CD4-positive, alpha-beta T cell treated with Interleukin-6 at 100 ng/mL for 8 hours (primary cell): ENCODE measurements around the gene SPDL1.
A peak's percentile ranks its signal among the peaks of the same experiment; 100 is the strongest.

Experiments used
- DNase-seq: peaks from one replicate; pipeline ENCODE4 v3.0.0-alpha.2; 2020; ENCODE audit warnings: mixed read lengths, low spot score

SPDL1 gene, protein sequence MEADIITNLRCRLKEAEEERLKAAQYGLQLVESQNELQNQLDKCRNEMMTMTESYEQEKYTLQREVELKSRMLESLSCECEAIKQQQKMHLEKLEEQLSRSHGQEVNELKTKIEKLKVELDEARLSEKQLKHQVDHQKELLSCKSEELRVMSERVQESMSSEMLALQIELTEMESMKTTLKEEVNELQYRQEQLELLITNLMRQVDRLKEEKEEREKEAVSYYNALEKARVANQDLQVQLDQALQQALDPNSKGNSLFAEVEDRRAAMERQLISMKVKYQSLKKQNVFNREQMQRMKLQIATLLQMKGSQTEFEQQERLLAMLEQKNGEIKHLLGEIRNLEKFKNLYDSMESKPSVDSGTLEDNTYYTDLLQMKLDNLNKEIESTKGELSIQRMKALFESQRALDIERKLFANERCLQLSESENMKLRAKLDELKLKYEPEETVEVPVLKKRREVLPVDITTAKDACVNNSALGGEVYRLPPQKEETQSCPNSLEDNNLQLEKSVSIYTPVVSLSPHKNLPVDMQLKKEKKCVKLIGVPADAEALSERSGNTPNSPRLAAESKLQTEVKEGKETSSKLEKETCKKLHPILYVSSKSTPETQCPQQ

DNA sequence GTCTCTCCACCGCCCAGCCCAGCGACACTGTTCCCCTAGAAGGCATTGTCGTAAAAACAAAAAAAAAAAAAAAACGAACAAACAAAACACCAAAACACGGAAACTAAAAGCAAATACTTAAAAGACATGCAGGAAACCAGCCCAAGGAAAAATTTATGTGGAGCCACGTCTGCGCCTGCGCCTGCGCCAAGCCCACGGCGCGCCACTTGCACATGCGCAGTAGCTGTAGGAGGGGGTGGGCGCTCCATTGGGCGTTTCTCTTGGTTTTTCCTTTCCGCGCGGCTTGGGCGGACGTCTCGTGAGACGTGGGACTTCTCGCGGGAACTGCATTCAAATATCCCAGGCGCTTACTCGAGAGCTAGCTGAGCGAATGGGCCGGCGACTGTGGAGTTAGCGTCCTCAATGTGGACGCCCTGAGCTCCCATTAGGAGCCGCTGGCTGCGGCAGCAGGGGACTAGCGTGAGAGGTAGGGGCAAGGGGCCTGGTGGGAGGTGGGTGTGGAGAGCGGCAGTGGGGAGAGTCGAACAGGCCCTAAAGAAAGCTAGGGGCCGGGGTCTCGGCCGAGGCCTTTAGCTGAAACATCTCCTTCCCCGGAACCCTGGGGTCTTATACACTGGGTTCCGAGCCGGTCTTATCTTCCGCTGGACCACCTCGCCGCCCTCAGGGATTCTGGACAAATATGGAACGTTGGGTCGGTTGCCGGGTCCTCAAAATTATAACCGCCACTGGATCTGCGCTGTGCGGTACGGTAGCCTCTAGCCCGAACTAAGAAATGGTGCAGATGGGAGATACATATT is at the start of gene SPDL1:
Gene SPDL1 (plus strand): TSS at position 350 of the 797 bp plus-strand sequence. CDS start 4,644 bp downstream, outside the sequence.
- DNase-seq = peak; percentile 94

DNA sequence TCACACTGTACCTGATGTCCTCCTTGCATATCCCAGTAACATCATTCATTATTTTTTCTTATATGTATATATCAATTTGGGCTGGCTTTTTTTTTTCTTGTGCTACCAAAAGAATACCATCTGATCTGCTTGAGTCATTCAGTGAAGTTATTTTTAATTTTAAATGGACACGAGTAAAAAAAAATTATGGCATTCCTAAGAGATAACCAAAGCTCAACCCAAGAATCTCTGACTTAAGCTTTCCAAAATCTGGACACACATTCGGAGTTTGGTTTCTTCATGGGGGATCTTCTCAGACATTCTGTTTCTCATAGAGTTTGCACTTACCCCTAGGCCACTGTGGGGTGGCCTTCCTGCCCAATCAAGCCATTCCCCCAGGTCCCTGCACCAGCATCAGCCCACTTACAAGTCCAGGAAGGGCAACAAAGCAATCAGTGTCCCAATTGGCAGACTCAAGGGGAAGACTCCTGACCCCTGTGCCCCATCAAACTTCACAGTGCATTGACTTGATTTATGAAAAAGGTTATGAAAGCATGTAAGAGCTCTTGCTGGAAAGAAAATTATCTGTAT is 49.2 kb upstream of the SPDL1 start:
- no peak for DNase-seq

DNA sequence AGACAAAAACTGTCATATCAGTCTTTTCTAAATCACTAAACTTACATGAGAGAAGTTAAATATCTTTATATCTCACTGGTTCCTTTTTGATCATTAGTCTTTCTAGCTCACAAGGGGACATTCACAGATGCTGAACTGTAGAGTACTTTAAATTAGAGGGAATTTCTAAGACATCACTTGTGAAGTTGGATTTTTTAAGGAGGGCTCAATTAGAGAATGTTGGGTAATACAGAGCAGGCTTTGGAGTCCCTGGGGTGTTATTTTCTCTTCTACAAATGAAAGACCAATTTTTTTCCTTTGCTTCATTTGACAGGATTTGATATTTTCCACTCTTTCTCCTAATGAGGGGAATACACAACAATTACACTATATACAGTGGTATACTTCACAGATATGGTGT is 48.6 kb upstream of the SPDL1 start:
- DNase-seq = no peak

DNA sequence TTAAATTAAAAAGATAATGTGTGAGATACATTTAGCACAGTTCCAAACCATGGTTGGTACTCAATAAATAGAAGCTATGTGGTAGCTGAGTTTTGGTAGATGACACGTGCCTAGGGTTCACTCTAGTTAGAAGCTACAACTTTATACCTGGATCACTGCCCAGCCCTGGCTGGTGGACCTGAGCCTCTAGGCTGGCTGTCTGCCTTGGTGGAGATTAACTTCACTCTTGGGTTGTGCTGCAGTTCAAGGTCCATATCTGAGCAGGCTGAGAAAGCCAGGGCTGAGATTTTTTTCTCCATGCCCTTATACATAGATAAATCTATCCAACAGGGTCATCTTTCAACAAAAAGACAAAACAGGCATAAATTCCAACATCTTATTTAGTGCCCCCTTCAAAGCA is 44.6 kb upstream of the SPDL1 start:
- DNase-seq = no peak

DNA sequence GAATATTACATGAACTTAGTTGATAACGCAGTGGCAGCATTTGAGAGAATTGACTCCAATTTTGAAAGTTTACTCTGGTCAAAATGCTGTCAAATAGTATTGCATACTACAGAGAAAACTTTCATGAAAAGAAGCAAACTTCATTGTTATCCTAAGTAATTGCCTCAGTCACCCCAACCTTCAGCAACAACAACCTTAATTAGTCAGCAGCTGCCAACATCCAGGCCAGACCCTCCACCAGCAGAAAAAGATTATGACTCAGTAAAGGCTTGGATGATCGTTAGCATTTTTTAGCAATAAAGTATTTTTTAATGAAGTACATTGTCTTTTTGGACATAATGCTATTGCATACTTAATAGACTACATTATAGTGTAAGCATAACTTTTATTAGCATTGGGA is 40.8 kb upstream of the SPDL1 start:
- no peak for DNase-seq

DNA sequence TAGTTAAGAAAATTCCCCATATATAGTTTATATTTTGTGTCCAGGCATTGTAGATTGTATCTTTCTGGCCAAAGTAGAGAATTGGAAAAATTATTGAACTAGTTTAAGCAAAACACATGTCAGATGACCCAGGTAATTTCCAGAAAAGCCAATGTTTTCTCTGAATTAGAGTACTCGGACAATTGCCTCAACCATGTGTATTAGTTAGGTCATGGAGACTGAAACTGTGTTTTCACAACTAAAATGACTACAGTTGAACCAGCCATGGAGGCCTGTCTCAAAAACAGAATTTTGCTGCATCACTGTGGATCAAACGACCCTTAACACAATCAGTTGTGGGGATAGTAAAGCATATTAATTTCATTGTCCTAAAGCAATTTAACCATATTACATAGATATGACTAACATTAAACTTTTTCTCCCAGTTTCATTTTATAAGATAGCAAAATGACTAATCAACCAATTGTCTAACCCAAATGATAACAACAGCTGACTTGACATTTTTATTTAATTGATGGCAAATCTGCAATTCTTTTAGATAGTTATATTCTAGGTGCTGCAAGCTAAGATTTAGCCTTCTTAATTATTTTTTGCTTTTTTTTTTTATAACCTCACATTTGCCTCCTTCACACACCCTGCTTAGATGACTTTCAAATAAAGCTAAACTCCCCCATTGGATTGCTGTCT is 39.2 kb upstream of the SPDL1 start:
- no peak for DNase-seq

DNA sequence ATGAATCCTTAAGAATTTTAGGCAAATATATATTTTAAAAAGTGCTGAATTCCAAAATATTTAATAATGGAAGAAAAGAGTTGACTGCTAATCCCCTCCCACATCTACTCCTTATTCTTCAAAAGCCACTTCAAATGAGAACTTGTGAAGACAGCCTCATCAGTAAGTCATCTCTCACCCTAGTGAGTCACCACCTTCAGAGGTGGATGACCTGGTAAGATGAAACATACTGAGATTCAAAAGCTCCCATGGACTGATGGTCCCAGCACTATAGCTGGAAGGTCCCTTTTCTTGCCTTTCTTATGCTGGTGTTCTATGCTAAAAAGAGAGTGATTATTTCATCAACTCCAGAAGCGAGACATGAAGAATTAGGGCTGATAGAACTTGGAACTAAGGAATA is 37.8 kb upstream of the SPDL1 start:
- DNase-seq = no peak

DNA sequence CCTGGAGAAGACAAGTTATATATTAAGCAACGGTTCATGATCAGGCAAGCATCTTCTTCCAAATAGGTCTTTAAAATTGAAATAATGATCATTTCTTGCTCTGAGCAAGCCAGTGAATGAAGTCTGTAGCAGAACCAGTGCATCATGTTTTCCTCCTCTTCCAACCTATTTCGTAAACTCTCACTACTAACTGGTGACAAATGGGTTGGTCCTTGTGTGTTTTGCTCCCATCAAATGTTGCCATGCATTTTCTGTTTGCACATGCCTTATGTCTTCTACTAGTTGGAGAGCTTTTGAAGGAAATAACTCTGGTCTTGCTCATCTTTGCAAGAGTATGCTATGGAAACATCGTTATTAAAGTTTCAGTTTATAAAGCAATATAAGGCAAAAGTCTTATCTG is 37.2 kb upstream of the SPDL1 start:
- DNase-seq = no peak

DNA sequence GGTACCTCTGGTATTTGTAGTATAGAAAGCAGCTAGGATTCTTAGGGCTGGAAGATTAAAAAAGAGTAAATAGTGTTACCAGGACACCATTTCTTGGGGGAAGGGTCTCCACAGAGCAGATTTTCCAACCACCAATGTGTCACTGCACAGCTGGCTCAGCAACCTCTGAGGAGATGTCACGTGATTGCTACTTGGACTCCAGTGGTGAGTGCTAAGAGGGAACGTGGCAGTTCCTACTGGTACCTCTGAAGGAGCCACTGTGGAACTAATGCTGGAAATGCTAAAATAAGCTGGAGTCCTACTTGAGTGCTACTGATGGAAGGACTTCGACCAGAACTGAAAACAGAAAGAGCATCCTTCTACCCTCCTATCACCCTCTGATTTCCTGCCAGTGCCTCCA is 36.1 kb upstream of the SPDL1 start:
- no peak for DNase-seq

DNA sequence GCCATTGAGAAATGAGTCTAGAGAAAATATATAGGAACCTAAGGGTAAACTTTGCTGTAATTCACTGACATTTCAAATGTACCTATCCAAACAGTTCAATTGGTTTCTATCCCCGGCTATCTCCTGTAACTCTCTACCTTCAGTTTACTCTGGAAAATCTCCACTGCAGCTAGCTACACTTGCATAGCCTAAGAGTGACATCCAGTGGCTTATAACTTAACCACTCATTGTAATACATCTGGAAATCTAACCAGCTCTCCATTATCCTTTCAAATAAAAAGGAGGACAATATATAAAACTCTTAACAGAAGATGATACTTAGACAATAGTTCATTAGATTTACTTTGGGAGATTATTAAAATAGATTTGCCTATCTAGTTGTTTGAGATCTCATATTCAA is 35.3 kb upstream of the SPDL1 start:
- no peak for DNase-seq

DNA sequence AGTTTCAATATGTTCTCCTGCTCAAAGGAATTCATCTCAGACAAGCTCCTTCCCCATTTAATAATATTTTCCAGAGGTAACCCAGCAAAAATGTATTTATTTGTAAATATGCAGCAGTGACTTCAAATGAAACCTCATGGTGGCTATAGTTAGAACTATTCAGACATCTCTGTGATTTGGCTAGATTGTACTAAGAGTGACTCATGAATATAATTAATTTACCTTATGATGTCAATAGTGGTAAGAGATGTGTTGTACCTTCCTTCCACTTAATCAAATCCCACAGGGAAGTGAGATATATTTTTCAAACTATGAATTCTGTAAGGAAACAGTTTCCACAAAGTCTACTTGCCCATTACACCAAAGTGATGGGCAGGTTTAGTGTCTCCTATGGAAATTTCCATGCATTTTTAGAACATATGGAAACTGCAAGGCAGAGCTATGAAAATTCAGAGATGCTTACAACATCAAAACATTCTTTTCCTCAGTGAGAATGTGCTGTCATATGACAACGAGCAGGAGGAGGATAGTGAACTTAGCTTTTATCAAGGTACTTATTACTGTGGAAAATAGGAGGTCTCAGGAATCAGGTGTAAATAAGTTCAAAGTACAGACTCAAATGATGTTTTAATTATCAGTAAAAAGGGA is 34.0 kb upstream of the SPDL1 start:
- DNase-seq = no peak

DNA sequence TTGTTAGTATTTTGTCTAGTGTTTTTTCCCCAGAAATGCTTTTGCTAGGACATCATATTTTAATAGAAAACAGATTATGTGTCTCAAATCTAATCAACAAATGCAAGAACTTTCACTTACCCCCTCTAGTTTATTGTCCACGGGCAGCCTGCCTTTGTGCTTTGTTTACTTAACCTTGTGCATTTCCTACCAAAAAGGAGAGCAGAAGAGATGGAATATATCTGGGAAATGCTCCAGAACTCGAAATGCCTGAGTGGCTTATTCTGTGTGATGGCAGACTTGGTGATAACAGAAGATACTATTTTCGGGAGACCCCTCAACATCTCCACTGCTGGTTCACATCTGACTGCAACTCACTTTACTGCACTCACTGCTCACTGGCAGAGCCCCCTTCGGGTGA is 33.3 kb upstream of the SPDL1 start:
- no peak for DNase-seq

DNA sequence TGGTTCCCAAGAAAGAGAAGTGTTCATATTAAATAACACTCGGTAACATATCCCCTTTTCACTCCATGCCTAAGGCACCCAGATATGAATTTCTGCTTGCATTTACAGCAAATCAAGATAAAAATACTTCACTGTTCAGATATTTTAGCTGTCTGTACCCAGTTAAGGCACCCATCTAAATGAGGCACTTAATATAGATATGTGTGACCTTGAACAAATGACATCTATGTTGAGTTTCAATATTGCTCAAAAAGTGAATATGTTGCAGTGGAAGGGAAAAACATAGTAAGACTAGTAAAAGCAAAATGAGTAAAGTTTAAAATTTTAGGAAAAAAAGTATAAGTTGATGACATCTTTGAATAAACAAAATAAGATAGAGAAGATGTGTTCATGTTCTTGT is 32.4 kb upstream of the SPDL1 start:
- DNase-seq = no peak

DNA sequence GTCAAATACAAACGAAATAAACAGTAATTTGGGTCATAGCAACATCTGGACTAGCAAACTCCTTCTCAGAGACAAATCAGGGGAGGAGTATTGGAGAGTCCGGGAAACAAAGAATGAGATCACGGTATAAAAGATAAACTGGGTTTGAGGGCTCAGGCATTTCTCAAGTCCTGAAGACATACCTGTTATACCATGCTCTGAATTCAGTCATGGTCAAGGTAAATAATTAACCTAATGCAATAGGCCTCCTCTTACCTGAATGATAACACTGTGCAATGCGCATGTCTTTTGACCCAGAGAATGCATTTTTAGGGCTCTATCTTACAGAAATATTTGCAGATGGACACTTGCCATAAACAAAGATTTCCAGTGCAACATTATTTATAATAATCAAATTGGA is 31.9 kb upstream of the SPDL1 start:
- DNase-seq = no peak

DNA sequence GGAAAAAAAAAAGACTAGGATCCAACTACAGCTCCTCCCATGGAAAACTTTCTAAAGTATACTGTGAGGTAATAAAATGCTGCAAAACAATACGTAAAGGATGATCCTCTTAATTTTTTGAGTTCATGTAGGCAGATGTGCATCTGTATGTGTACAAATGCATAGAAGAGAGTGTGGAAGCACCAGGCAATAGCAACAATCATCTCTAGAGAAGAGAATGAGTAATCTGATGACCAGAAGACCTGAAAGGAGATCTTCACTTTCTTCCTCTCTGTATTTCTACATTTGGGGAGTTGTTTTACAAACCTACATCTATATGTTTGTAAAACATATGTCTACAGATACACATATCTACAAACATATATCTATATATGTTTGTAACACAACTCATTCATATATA is 29.3 kb upstream of the SPDL1 start:
- DNase-seq = no peak

DNA sequence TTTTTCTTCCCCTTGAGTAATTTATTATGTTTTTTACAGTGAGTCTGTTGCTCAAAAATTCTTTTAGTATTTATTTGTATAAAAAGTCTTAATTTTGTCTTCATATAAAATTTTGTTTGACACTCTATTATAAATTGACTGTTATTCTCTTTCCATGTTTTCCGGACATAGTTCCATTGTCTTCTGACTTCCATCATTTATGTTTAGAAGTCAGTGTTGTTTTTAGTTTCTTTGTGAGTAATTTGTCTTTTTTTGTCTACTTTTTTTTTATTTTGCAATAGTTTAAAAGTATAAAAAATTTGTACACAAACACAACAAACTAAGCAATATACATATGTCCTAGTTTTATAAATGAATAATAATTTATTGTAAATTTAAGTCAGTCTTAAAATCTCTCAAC is 25.7 kb upstream of the SPDL1 start:
- no peak for DNase-seq

DNA sequence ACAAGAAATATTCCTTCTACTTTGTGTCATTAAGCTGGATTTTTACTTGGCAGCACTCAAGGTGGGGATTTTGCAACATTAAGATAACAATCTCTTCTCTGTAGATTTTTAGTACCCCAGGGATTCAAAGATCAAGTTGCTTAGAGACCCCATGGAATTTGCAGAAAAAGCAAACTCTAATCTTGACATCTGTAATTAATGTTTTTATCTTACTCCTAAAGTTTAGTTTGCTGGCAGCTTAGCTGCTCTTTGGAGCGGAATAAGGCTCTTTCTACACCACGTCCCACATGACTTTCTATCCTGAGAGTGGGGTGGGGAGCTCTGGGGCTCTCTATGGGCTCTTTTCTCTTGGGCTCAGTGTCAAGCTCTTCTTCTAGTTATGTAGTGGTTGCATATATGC is 21.7 kb upstream of the SPDL1 start:
- DNase-seq = no peak

DNA sequence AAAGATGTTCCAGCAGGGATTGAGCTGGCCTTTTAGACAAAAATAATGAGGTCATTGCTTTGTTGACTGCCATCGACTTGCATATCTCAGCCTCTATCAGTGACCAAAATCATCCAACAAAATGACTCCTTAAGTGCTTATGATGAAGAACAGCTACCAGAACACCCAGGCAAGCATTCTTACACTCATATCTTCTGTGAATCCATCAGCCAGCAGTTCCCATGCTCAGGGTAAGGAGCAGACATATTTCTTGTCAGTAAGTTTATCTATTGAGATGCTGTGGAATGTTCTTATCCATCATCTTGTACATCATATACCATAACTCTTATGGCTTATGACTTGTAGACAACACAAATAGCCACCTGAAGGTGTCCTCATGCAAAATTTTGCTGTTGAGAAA is 20.2 kb upstream of the SPDL1 start:
- no peak for DNase-seq

DNA sequence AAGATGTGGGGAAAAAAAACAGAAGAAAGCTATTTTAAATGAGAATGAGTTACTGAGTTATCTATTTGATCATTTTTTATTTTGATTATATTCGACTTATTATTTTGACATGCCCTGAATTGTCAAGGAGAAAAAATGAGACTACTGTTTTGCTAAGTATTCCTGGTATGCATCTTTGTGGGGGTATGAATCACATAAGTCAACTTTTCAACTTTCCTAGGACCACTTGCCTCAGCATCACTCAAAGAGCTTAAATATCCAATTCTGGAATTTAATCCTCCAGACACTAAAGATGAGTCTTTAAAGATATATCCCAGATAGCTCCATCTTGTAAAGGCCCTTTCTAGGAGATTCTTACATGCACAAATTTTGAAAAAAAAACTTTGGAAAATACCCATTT is 17.4 kb upstream of the SPDL1 start:
- DNase-seq = no peak

DNA sequence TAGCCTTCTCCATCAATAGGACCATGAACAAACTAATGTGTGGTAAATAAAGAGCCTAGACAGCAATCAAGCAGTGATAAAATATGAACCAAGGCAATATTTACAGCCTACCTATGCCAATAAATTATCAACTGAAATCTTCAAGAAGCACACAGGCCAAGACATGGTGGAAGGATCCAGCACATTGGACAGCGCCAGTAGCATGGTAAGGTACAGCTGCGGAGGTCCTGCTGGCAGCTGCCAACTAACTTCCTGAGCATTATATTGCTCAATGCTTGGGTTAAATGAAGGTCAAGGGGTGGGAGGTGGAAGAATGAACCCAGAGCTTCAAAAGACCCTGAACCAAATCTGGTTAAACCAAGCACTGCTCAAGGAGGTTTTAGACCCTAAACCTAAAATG is 16.5 kb upstream of the SPDL1 start:
- DNase-seq = no peak

DNA sequence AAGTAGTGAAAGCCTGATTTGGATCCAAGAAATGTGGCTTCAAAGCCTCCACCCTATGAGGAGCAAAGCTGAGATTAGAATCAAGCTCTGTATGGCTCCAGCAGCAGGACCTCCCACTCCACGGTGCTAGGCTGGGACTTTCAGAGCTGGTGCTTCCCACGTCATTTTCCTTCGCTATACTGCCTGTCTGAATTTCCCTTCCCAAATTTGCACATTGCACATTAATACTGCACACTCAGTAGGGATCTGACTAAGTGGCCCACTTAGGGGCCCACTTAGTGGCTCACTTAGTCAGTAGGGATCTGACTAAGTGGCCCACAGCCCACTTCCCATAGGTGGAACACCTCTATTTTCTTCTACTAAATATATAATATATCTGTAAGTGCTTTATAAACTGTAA is 14.1 kb upstream of the SPDL1 start:
- no peak for DNase-seq

DNA sequence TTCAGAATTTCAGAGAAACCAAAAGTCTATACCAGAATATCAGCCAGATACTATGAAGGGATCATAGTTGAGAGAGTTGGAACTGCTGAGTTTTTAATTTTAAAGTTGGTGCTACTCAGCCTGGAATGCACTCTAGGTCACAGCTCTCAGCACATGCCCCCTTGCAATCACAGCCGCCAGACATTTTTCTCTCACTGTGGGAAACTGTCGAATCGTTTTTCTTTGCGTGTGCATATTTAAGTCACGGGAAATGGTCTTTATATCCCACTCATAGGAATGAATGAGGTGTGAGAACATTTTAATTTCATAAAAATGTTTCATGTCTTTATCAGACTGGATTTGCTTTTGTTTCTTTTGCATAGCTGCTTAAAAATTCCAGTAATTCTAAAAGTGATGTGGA is 12.2 kb upstream of the SPDL1 start:
- DNase-seq = no peak
